MM.1S (cell line): Measurements from ENCODE around the gene IQCN.

Experiments
- EZH2 ChIP-seq: fragments of 300-600 bp; sonication (generic); optimal IDR thresholded peaks from 2 replicates; pipeline ENCODE3; 2017; ENCODE audit warnings: low read depth, mild to moderate bottlenecking, antibody characterized with exemption, low read length, mixed read lengths
- TF ChIP-seq, protein P1 (sequence below): fragments of 300-600 bp; sonication (generic); IDR thresholded peaks from 2 replicates; pipeline ENCODE4 v1.5.1; 2016; ENCODE audit warnings: antibody characterized with exemption, low read length, mixed read lengths

- TF ChIP-seq, protein P1, sequence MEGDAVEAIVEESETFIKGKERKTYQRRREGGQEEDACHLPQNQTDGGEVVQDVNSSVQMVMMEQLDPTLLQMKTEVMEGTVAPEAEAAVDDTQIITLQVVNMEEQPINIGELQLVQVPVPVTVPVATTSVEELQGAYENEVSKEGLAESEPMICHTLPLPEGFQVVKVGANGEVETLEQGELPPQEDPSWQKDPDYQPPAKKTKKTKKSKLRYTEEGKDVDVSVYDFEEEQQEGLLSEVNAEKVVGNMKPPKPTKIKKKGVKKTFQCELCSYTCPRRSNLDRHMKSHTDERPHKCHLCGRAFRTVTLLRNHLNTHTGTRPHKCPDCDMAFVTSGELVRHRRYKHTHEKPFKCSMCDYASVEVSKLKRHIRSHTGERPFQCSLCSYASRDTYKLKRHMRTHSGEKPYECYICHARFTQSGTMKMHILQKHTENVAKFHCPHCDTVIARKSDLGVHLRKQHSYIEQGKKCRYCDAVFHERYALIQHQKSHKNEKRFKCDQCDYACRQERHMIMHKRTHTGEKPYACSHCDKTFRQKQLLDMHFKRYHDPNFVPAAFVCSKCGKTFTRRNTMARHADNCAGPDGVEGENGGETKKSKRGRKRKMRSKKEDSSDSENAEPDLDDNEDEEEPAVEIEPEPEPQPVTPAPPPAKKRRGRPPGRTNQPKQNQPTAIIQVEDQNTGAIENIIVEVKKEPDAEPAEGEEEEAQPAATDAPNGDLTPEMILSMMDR, result no peak
- TF ChIP-seq EZH2, result no peak
Measured at GRCh38 chr19:18219911-18220631, 54.2 kb downstream of the IQCN start.
